Astrocyte (in vitro differentiated cells and primary cell): ENCODE results near the gene GDF11. TPM values are rescaled to one million over a fixed set of nuclear protein-coding genes. Genes with fewer than 3 reads are reported as not detected.

Experiments
- DNase-seq: peaks from one replicate; pipeline ENCODE4 v3.0.0-alpha.2; 2010; ENCODE audit warnings: low read depth
- FAIRE-seq: peaks from 2 replicates; lab custom pipeline; 2011; peaks lifted over from hg19 to GRCh38; lab: Jason Lieb, UNC
- H2AFZ ChIP-seq: 2 replicates; pipeline ENCODE4 v1.6.0; 2012; ENCODE audit warnings: low read depth, low read length, inconsistent platforms
- H3K27ac ChIP-seq: 2 replicates; pipeline ENCODE4 v1.5.1; 2011; ENCODE audit warnings: low read depth, low read length, inconsistent platforms
- H3K27me3 ChIP-seq: 2 replicates; pipeline ENCODE4 v1.6.0; 2011; ENCODE audit warnings: low read length, inconsistent platforms; ENCODE audit not compliant: insufficient read depth
- H3K36me3 ChIP-seq: 2 replicates; pipeline ENCODE4 v1.5.1; 2011; ENCODE audit warnings: low read length, inconsistent platforms; ENCODE audit not compliant: insufficient read depth
- H3K4me1 ChIP-seq: 2 replicates; pipeline ENCODE4 v1.5.1; 2011; ENCODE audit warnings: low read length, inconsistent platforms; ENCODE audit not compliant: insufficient read depth
- H3K4me2 ChIP-seq: 2 replicates; pipeline ENCODE4 v1.6.0; 2012; ENCODE audit warnings: low read length, inconsistent platforms
- H3K4me3 ChIP-seq: 2 replicates; pipeline ENCODE4 v1.5.1; 2011; ENCODE audit warnings: low read depth, mild to moderate bottlenecking, low read length, inconsistent platforms; ENCODE audit not compliant: insufficient read depth
- H3K79me2 ChIP-seq: 2 replicates; pipeline ENCODE4 v1.6.0; 2012; ENCODE audit warnings: mild to moderate bottlenecking, low read length, inconsistent platforms; ENCODE audit not compliant: insufficient read depth
- H3K9ac ChIP-seq: 2 replicates; pipeline ENCODE4 v1.6.0; 2012; ENCODE audit warnings: mild to moderate bottlenecking, low read length, inconsistent platforms
- H3K9me3 ChIP-seq: 2 replicates; pipeline ENCODE4 v1.5.1; 2012; ENCODE audit warnings: low read depth, mild to moderate bottlenecking, low read length, inconsistent platforms; ENCODE audit not compliant: insufficient read depth
- H4K20me1 ChIP-seq: 2 replicates; pipeline ENCODE4 v1.6.0; 2012; ENCODE audit warnings: low read length, inconsistent platforms; ENCODE audit not compliant: insufficient read depth
- H3K27ac Mint-ChIP-seq: one replicate; pipeline ENCODE4 v1.8.0; 2021; ENCODE audit warnings: mild to moderate bottlenecking, mixed read lengths; ENCODE audit not compliant: unreplicated experiment
- H3K27me3 Mint-ChIP-seq: one replicate; pipeline ENCODE4 v1.8.0; 2021; ENCODE audit warnings: low read depth, mixed read lengths; ENCODE audit not compliant: unreplicated experiment
- H3K36me3 Mint-ChIP-seq: one replicate; pipeline ENCODE4 v1.8.0; 2021; ENCODE audit warnings: low read depth, mixed read lengths; ENCODE audit not compliant: unreplicated experiment
- H3K4me1 Mint-ChIP-seq: one replicate; pipeline ENCODE4 v1.8.0; 2021; ENCODE audit warnings: low read depth, mixed read lengths; ENCODE audit not compliant: unreplicated experiment
- H3K4me3 Mint-ChIP-seq: one replicate; pipeline ENCODE4 v1.8.0; 2021; ENCODE audit warnings: mild to moderate bottlenecking, moderate library complexity, mixed read lengths; ENCODE audit not compliant: unreplicated experiment
- H3K9me3 Mint-ChIP-seq: one replicate; pipeline ENCODE4 v1.8.0; 2021; ENCODE audit warnings: mild to moderate bottlenecking, mixed read lengths; ENCODE audit not compliant: unreplicated experiment
- total RNA-seq: library from RNA; stranded (reverse); gene quantifications from 2 replicates; pipeline ENCODE4 v1.2.1, GENCODE V29; 2021
- TF ChIP-seq, protein P1 (sequence below): IDR thresholded peaks from 2 replicates; pipeline ENCODE4 v1.5.1; 2011; ENCODE audit warnings: low read depth, mild to moderate bottlenecking, inconsistent platforms, low read length, moderate library complexity; ENCODE audit not compliant: insufficient read depth

Gene GDF11
- total RNA-seq, 1 donor from 2014 or later, result 28.9 TPM

- Mint-ChIP-seq H3K27me3 (no peaks in the 10 kb centered on the region), H3K9me3 (no peaks in the 10 kb centered on the region), H3K4me1 (peaks cover 4% of the 10 kb centered on the region), H3K4me3 (no peak overlapping the region), H3K36me3 (peaks cover 10% of the 10 kb centered on the region), H3K27ac (no peak overlapping the region)
- Histone ChIP-seq H3K9me3 (no peaks in the 10 kb centered on the region), H3K27ac (no peak overlapping the region), H3K4me3 (no peak overlapping the region), H3K79me2 (peaks cover 27% of the 10 kb centered on the region), H2AFZ (no peak overlapping the region), H3K9ac (no peak overlapping the region), H3K27me3 (no peaks in the 10 kb centered on the region), H3K4me2 (no peak overlapping the region), H3K4me1 (no peaks in the 10 kb centered on the region), H3K36me3 (peaks cover 66% of the 10 kb centered on the region), H4K20me1 (peaks cover 37% of the 10 kb centered on the region)
- FAIRE-seq (no peak), DNase-seq (no peak)
- TF ChIP-seq, protein P1, sequence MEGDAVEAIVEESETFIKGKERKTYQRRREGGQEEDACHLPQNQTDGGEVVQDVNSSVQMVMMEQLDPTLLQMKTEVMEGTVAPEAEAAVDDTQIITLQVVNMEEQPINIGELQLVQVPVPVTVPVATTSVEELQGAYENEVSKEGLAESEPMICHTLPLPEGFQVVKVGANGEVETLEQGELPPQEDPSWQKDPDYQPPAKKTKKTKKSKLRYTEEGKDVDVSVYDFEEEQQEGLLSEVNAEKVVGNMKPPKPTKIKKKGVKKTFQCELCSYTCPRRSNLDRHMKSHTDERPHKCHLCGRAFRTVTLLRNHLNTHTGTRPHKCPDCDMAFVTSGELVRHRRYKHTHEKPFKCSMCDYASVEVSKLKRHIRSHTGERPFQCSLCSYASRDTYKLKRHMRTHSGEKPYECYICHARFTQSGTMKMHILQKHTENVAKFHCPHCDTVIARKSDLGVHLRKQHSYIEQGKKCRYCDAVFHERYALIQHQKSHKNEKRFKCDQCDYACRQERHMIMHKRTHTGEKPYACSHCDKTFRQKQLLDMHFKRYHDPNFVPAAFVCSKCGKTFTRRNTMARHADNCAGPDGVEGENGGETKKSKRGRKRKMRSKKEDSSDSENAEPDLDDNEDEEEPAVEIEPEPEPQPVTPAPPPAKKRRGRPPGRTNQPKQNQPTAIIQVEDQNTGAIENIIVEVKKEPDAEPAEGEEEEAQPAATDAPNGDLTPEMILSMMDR, result no peak
These were observed 54.6 kb downstream of the GDF11 start for GRCh38 chr12:55797550-55797949.

Other genes with a start within 250 kb of the GDF11 start
- not detected in 2 replicates for gene OR6C4, start 193.5 kb upstream of the GDF11 start, total RNA-seq
- gene OR2AP1, start 170.7 kb upstream of the GDF11 start, total RNA-seq, result not detected in 2 replicates
- not detected in 2 replicates for gene OR10P1, start 106.2 kb upstream of the GDF11 start, total RNA-seq
- gene ITGA7, start 35.2 kb upstream of the GDF11 start, total RNA-seq, result 20.4 and 26.5 TPM in 2 replicates
- gene BLOC1S1, start 27.1 kb upstream of the GDF11 start, total RNA-seq, result 49.2 and 51.0 TPM in 2 replicates
- gene RDH5, start 22.7 kb upstream of the GDF11 start, total RNA-seq, result 1.4 and 2.1 TPM in 2 replicates
- 965 and 1,014 TPM in 2 replicates for gene CD63, start 14.1 kb upstream of the GDF11 start, total RNA-seq
- gene SARNP, start 74.6 kb downstream of the GDF11 start, total RNA-seq, result 95.7 and 105 TPM in 2 replicates
- gene ORMDL2, start 74.9 kb downstream of the GDF11 start, total RNA-seq, result 54.8 and 58.9 TPM in 2 replicates
- 26.3 and 29.7 TPM in 2 replicates for gene DNAJC14, start 86.5 kb downstream of the GDF11 start, total RNA-seq
- 3.6 and 4.7 TPM in 2 replicates for gene MMP19, start 99.8 kb downstream of the GDF11 start, total RNA-seq
- 31.5 and 33.6 TPM in 2 replicates for gene PYM1, start 184.8 kb downstream of the GDF11 start, total RNA-seq
- 108 and 118 TPM in 2 replicates for gene DGKA, start 188.0 kb downstream of the GDF11 start, total RNA-seq
- gene PMEL, start 222.9 kb downstream of the GDF11 start, total RNA-seq, result 3.9 and 13.8 TPM in 2 replicates
- 37.8 and 44.3 TPM in 2 replicates for gene CDK2, start 223.7 kb downstream of the GDF11 start, total RNA-seq
- gene RAB5B, start 231.0 kb downstream of the GDF11 start, total RNA-seq, result 110 and 127 TPM in 2 replicates